ENCODE data around the gene TLR8.
A peak's percentile ranks its signal among the peaks of the same experiment; 100 is the strongest.

TLR8 gene

DNA sequence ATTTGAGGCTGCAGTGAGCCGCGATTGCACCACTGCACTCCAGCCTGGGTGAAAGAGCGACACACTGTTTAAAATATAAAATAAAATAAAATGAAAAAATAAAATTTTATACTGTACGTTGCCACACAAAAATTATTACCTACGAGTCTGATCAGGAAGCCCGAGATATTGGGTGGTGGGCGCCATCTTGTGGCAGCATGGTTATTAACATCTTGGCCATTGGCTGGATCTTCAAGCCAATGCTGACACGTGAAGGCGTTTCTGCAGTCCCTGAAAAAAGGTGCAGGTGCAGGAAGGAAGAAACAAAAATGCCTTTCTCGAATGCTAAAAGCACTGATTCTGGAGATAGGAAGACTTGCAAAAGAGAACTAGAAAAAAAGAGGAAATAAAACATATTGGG lies 4.9 kb upstream of the TLR8 start:
- H4K12ac ChIP-seq (ENCODE audit: low read depth, low read length) = no peak overlapping the region
- H2BK120ac ChIP-seq (ENCODE audit: insufficient read depth, low read length, poor library complexity) = no peak overlapping the region
- DNase-seq = peak; percentile 16 to 70
- H3K9ac ChIP-seq (ENCODE audit: low read length) = no peak overlapping the region
- no peak overlapping the region for H3K14ac ChIP-seq (ENCODE audit: low read length)
- no peak overlapping the region for H3K18ac ChIP-seq (ENCODE audit: low read length)
- H3K4me2 ChIP-seq (ENCODE audit: low read length) = no peak overlapping the region
- H4K8ac ChIP-seq (ENCODE audit: low read depth, low read length) = no peak overlapping the region
- H2BK12ac ChIP-seq (ENCODE audit: low read length) = no peak overlapping the region
- no peak overlapping the region for H2AFZ ChIP-seq (ENCODE audit: insufficient read depth, low read length, poor library complexity)
- H3K36me3 ChIP-seq (ENCODE audit: control insufficient read depth in 1 of 2, insufficient read depth in 2 of 2, low read length in 2 of 2) = no peaks in the 10 kb centered on the region
- no CpG with 5 or more reads among the region's 10 CpGs for WGBS (ENCODE audit: extremely low coverage, insufficient coverage, insufficient read length)
- no peaks in the 10 kb centered on the region for H3K27me3 ChIP-seq (ENCODE audit: insufficient read depth, low read length)
- H3K4me1 ChIP-seq (ENCODE audit: control insufficient read depth in 1 of 2, insufficient read depth in 2 of 2, low read length in 2 of 2) = no peaks in the 10 kb centered on the region
- H3K9me3 ChIP-seq (ENCODE audit: insufficient read depth, low read depth, low read length) = no peaks in the 10 kb centered on the region
- H3K4ac ChIP-seq (ENCODE audit: low read depth, low read length) = no peak overlapping the region
- H3K79me2 ChIP-seq (ENCODE audit: control insufficient read depth, insufficient read depth, low read length, poor library complexity) = no peaks in the 10 kb centered on the region
- H2BK5ac ChIP-seq (ENCODE audit: low read depth, low read length, poor library complexity) = no peak overlapping the region
- no peaks in the 10 kb centered on the region for H3K79me1 ChIP-seq (ENCODE audit: low read length)
- no peak overlapping the region for H4K91ac ChIP-seq (ENCODE audit: low read depth, low read length)
- no peak overlapping the region for H2AK5ac ChIP-seq (ENCODE audit: low read length)
- H3K23ac ChIP-seq (ENCODE audit: low read length) = no peak overlapping the region
- H3K4me3 ChIP-seq (ENCODE audit: low read depth, low read length) = no peak overlapping the region
- H3K27ac ChIP-seq (ENCODE audit: low read depth, low read length) = no peak overlapping the region

- Histone ChIP-seq H3K4me1 (ENCODE audit: control insufficient read depth in 1 of 2, insufficient read depth in 2 of 2, low read length in 2 of 2) (no peaks in the 10 kb centered on the region), H3K23ac (ENCODE audit: low read length) (no peak overlapping the region), H3K18ac (ENCODE audit: low read length) (no peak overlapping the region), H3K14ac (ENCODE audit: low read length) (no peak overlapping the region), H2AFZ (ENCODE audit: insufficient read depth, low read length, poor library complexity) (no peak overlapping the region), H3K4ac (ENCODE audit: low read depth, low read length) (no peak overlapping the region), H2BK120ac (ENCODE audit: insufficient read depth, low read length, poor library complexity) (no peak overlapping the region), H3K4me3 (ENCODE audit: low read depth, low read length) (no peak overlapping the region), H2AK5ac (ENCODE audit: low read length) (no peak overlapping the region), H2BK5ac (ENCODE audit: low read depth, low read length, poor library complexity) (no peak overlapping the region), H4K91ac (ENCODE audit: low read depth, low read length) (no peak overlapping the region), H4K8ac (ENCODE audit: low read depth, low read length) (no peak overlapping the region), H3K4me2 (ENCODE audit: low read length) (no peak overlapping the region), H2BK12ac (ENCODE audit: low read length) (no peak overlapping the region), H3K27ac (ENCODE audit: low read depth, low read length) (no peak overlapping the region), H3K9me3 (ENCODE audit: insufficient read depth, low read depth, low read length) (no peaks in the 10 kb centered on the region), H3K79me2 (ENCODE audit: control insufficient read depth, insufficient read depth, low read length, poor library complexity) (no peaks in the 10 kb centered on the region), H3K79me1 (ENCODE audit: low read length) (no peaks in the 10 kb centered on the region), H3K36me3 (ENCODE audit: control insufficient read depth in 1 of 2, insufficient read depth in 2 of 2, low read length in 2 of 2) (no peaks in the 10 kb centered on the region), H4K12ac (ENCODE audit: low read depth, low read length) (no peak overlapping the region), H3K9ac (ENCODE audit: low read length) (no peak overlapping the region), H3K27me3 (ENCODE audit: insufficient read depth, low read length) (no peaks in the 10 kb centered on the region)
- DNase-seq = peak in 1 of 2 donors; percentile 7
- WGBS (ENCODE audit: extremely low coverage, insufficient coverage, insufficient read length) = no CpG with 5 or more reads among the region's 8 CpGs
These were observed 2.8 kb upstream of the TLR8 start for GRCh38 chrX:12903646-12904045.

DNA sequence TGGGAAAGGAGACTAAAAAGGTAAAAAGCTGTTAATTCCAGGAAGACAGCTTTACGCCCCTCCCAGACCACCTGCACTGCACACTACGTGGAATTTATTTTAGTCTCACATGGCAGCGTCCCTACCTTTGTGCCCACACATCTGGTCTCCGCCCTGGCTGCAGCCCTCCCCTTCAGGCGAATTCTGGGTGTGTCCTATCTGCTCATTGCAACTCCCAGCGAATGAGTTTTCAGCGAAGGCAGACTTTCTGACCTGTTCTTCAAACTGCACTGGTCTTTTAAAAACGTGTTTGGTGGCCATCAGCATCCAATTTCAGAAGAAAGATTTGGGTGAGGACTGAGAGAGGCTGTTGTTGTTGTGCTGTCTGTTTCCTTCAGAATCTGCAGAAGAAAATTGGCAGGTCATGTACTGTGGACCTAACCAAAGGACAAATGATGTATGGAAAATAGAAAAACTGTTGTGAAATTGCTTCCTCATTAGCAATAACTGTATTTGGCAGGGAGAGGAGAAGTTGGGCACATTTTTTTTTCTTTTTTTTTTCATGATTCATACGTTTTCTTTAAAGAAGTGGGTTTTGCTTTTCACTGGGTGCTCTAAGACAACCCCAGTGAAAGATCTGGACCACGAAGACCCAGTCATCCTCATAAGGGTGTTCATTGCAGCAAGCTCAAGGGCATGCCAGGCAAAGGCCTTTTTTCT lies 4.2 kb downstream of the TLR8 start:
- no peak overlapping the region for H4K91ac ChIP-seq (ENCODE audit: low read depth, low read length)
- no peaks in the 10 kb centered on the region for H3K4me1 ChIP-seq (ENCODE audit: control insufficient read depth in 1 of 2, insufficient read depth in 2 of 2, low read length in 2 of 2)
- H4K8ac ChIP-seq (ENCODE audit: low read depth, low read length) = no peak overlapping the region
- H3K18ac ChIP-seq (ENCODE audit: low read length) = no peak overlapping the region
- DNase-seq = no peak
- no peaks in the 10 kb centered on the region for H3K9me3 ChIP-seq (ENCODE audit: insufficient read depth, low read depth, low read length)
- no peak overlapping the region for H2AK5ac ChIP-seq (ENCODE audit: low read length)
- no peak overlapping the region for H2BK12ac ChIP-seq (ENCODE audit: low read length)
- H3K23ac ChIP-seq (ENCODE audit: low read length) = no peak overlapping the region
- no peak overlapping the region for H4K12ac ChIP-seq (ENCODE audit: low read depth, low read length)
- no peak overlapping the region for H3K27ac ChIP-seq (ENCODE audit: low read depth, low read length)
- no peak overlapping the region for H3K4ac ChIP-seq (ENCODE audit: low read depth, low read length)
- H3K79me1 ChIP-seq (ENCODE audit: low read length) = no peaks in the 10 kb centered on the region
- no CpG with 5 or more reads among the region's 10 CpGs for WGBS (ENCODE audit: extremely low coverage, insufficient coverage, insufficient read length)
- H3K4me2 ChIP-seq (ENCODE audit: low read length) = no peak overlapping the region
- no peak overlapping the region for H3K9ac ChIP-seq (ENCODE audit: low read length)
- H3K4me3 ChIP-seq (ENCODE audit: low read depth, low read length) = no peak overlapping the region
- H3K79me2 ChIP-seq (ENCODE audit: control insufficient read depth, insufficient read depth, low read length, poor library complexity) = no peaks in the 10 kb centered on the region
- no peaks in the 10 kb centered on the region for H3K27me3 ChIP-seq (ENCODE audit: insufficient read depth, low read length)
- no peaks in the 10 kb centered on the region for H3K36me3 ChIP-seq (ENCODE audit: control insufficient read depth in 1 of 2, insufficient read depth in 2 of 2, low read length in 2 of 2)
- no peak overlapping the region for H2BK120ac ChIP-seq (ENCODE audit: insufficient read depth, low read length, poor library complexity)
- no peak overlapping the region for H2AFZ ChIP-seq (ENCODE audit: insufficient read depth, low read length, poor library complexity)
- no peak overlapping the region for H3K14ac ChIP-seq (ENCODE audit: low read length)
- H2BK5ac ChIP-seq (ENCODE audit: low read depth, low read length, poor library complexity) = no peak overlapping the region

DNA sequence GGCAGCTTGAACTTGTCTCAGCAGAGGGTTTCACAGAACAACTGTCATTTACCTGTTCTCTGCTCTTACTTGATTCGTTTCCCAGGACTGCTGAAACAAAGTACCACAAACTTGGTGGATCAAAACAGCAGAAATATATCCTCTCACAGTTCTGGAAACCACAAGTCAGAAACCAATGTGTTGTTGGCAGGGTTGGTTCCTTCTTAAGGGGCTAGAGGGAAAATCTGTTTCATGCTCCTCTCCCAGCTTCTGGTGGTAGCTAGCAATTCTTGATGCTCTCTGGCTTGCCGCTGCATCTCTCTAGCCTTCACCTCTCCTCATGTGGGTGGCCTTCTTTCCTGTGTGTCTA lies 4.7 kb downstream of the TLR8 start:
- Histone ChIP-seq H2BK120ac (ENCODE audit: insufficient read depth, low read length, poor library complexity) (no peak overlapping the region), H3K4me3 (ENCODE audit: low read depth, low read length) (no peak overlapping the region), H3K4me1 (ENCODE audit: control insufficient read depth in 1 of 2, insufficient read depth in 2 of 2, low read length in 2 of 2) (no peaks in the 10 kb centered on the region), H3K23ac (ENCODE audit: low read length) (no peak overlapping the region), H3K14ac (ENCODE audit: low read length) (no peak overlapping the region), H3K79me1 (ENCODE audit: low read length) (no peaks in the 10 kb centered on the region), H3K79me2 (ENCODE audit: control insufficient read depth, insufficient read depth, low read length, poor library complexity) (no peaks in the 10 kb centered on the region), H2BK12ac (ENCODE audit: low read length) (no peak overlapping the region), H4K91ac (ENCODE audit: low read depth, low read length) (no peak overlapping the region), H2AFZ (ENCODE audit: insufficient read depth, low read length, poor library complexity) (no peak overlapping the region), H3K9ac (ENCODE audit: low read length) (no peak overlapping the region), H3K18ac (ENCODE audit: low read length) (no peak overlapping the region), H2AK5ac (ENCODE audit: low read length) (no peak overlapping the region), H4K12ac (ENCODE audit: low read depth, low read length) (no peak overlapping the region), H3K27ac (ENCODE audit: low read depth, low read length) (no peak overlapping the region), H3K4me2 (ENCODE audit: low read length) (no peak overlapping the region), H2BK5ac (ENCODE audit: low read depth, low read length, poor library complexity) (no peak overlapping the region), H3K9me3 (ENCODE audit: insufficient read depth, low read depth, low read length) (no peaks in the 10 kb centered on the region), H3K36me3 (ENCODE audit: control insufficient read depth in 1 of 2, insufficient read depth in 2 of 2, low read length in 2 of 2) (no peaks in the 10 kb centered on the region), H3K27me3 (ENCODE audit: insufficient read depth, low read length) (no peaks in the 10 kb centered on the region), H3K4ac (ENCODE audit: low read depth, low read length) (no peak overlapping the region), H4K8ac (ENCODE audit: low read depth, low read length) (no peak overlapping the region)
- no peak for DNase-seq
- no CpG with 5 or more reads among the region's 2 CpGs for WGBS (ENCODE audit: extremely low coverage, insufficient coverage, insufficient read length)

Measured in trophoblast cell (in vitro differentiated cells and primary cell).